ENCODE results near the gene SND1. TPM values are rescaled to one million over a fixed set of nuclear protein-coding genes. Genes with fewer than 3 reads are reported as not detected.

The SND1 gene
- total RNA-seq, 6 experiments from 2014 or later, result 217 to 259 (median 247) TPM

- no peak for DNase-seq
- TF ChIP-seq CTCF (IDR thresholded peaks at IDR 0.05), result no peak
- no peak overlapping the region for H3K27ac Mint-ChIP-seq
- H3K4me3 Mint-ChIP-seq, result no peak overlapping the region
- H3K9me3 Mint-ChIP-seq, result no peaks in the 10 kb centered on the region
- peaks cover 79% of the 10 kb centered on the region for H3K4me1 Mint-ChIP-seq (ENCODE audit: low read depth)
- peaks cover 19% of the 10 kb centered on the region for H3K36me3 Mint-ChIP-seq (ENCODE audit: low read depth)
- peaks cover 7% of the 10 kb centered on the region; the same call in 1 of the 2 replicates for H3K27me3 Mint-ChIP-seq (ENCODE audit: insufficient read depth)
Measured at GRCh38 chr7:127937066-127937680, 285.2 kb downstream of the SND1 start.

GRCh38 chr7:127938588-127938987 lies 286.6 kb downstream of the SND1 start:
- H3K4me3 Mint-ChIP-seq, result peak overlapping the region; percentile 20; the same call in 1 of the 2 replicates
- peak; percentile 86 for DNase-seq
- peaks cover 64% of the 10 kb centered on the region for H3K4me1 Mint-ChIP-seq (ENCODE audit: low read depth)
- H3K36me3 Mint-ChIP-seq (ENCODE audit: low read depth), result peaks cover 17% of the 10 kb centered on the region
- H3K9me3 Mint-ChIP-seq, result no peaks in the 10 kb centered on the region
- TF ChIP-seq CTCF (IDR thresholded peaks at IDR 0.05), result peak; percentile 49
- H3K27me3 Mint-ChIP-seq (ENCODE audit: insufficient read depth), result peaks cover 7% of the 10 kb centered on the region; the same call in 1 of the 2 replicates
- H3K27ac Mint-ChIP-seq, result peak overlapping the region; percentile 70

GRCh38 chr7:127940381-127941160 lies 288.6 kb downstream of the SND1 start:
- Mint-ChIP-seq H3K27ac (peak overlapping the region; percentile 76), H3K9me3 (no peaks in the 10 kb centered on the region), H3K27me3 (ENCODE audit: insufficient read depth) (peaks cover 6% of the 10 kb centered on the region; the same call in 1 of the 2 replicates), H3K4me1 (ENCODE audit: low read depth) (peaks cover 59% of the 10 kb centered on the region), H3K4me3 (peak overlapping the region; percentile 3; the same call in 1 of the 2 replicates), H3K36me3 (ENCODE audit: low read depth) (peaks cover 7% of the 10 kb centered on the region)
- DNase-seq, result peak; percentile 74
- peak; percentile 10; the same call in 1 of the 2 replicates for TF ChIP-seq CTCF (IDR thresholded peaks at IDR 0.05)

GRCh38 chr7:127941476-127942210 lies 289.6 kb downstream of the SND1 start:
- Mint-ChIP-seq H3K9me3 (no peaks in the 10 kb centered on the region), H3K4me3 (no peak overlapping the region), H3K4me1 (ENCODE audit: low read depth) (peaks cover 62% of the 10 kb centered on the region), H3K36me3 (ENCODE audit: low read depth) (peaks cover 7% of the 10 kb centered on the region), H3K27me3 (ENCODE audit: insufficient read depth) (peaks cover 6% of the 10 kb centered on the region; the same call in 1 of the 2 replicates), H3K27ac (peak overlapping the region; percentile 76; the same call in 1 of the 2 replicates)
- TF ChIP-seq CTCF (IDR thresholded peaks at IDR 0.05), result no peak
- DNase-seq, result no peak
